Muscle layer of duodenum (tissue), 2 donors: ENCODE measurements around the gene CD99L2.
"Not testable (repeated sequence)": the region's sequence is repeated elsewhere in the genome, so short reads cannot be mapped to it uniquely, and the experiment has no call there.

Source experiments
- H3K27ac ChIP-seq: one replicate; pipeline ENCODE4 v1.7.0; 2013; ENCODE audit warnings: mild to moderate bottlenecking, low read length
- H3K27me3 ChIP-seq: one replicate; pipeline ENCODE4 v1.7.0; 2013; ENCODE audit warnings: low read depth, mild to moderate bottlenecking, control low read depth, low read length
- H3K36me3 ChIP-seq, 2 donors: one replicate each; pipeline ENCODE4 v1.7.0; 2013; ENCODE audit warnings: low read length in 2 of 2, control low read depth in 1 of 2, mild to moderate bottlenecking in 1 of 2; ENCODE audit not compliant: insufficient read depth in 2 of 2, control insufficient read depth in 1 of 2
- H3K4me1 ChIP-seq, 2 donors: one replicate each; pipeline ENCODE4 v1.7.0; 2013; ENCODE audit warnings: low read length in 2 of 2, mild to moderate bottlenecking in 2 of 2, control low read depth in 1 of 2, moderate library complexity in 1 of 2; ENCODE audit not compliant: insufficient read depth in 2 of 2, control insufficient read depth in 1 of 2
- H3K4me3 ChIP-seq, 2 donors: one replicate each; pipeline ENCODE4 v1.7.0; 2013; ENCODE audit warnings: low read length in 2 of 2, low read depth in 1 of 2, mild to moderate bottlenecking in 1 of 2
- H3K9me3 ChIP-seq, 2 donors: one replicate each; pipeline ENCODE4 v1.7.0; 2013; ENCODE audit warnings: low read length in 2 of 2, control low read depth in 1 of 2, mild to moderate bottlenecking in 1 of 2; ENCODE audit not compliant: control insufficient read depth in 1 of 2
- donor health status: healthy.

CD99L2 gene

GRCh38 chrX:150833454-150834056 is 64.9 kb downstream of the CD99L2 start:
- no peaks in the 10 kb centered on the region for H3K27me3 ChIP-seq
- H3K4me1 ChIP-seq = no peaks in the 10 kb centered on the region
- no peaks in the 10 kb centered on the region for H3K9me3 ChIP-seq
- no peaks in the 10 kb centered on the region for H3K36me3 ChIP-seq
- H3K4me3 ChIP-seq = no peak overlapping the region
- H3K27ac ChIP-seq = no peak overlapping the region

- Histone ChIP-seq H3K36me3 (peaks cover 0 to 5% of the 10 kb centered on the region in 2 donors), H3K9me3 (no peaks in the 10 kb centered on the region), H3K27ac (no peak overlapping the region), H3K4me1 (no peaks in the 10 kb centered on the region), H3K27me3 (no peaks in the 10 kb centered on the region), H3K4me3 (no peak overlapping the region)
Observed at GRCh38 chrX:150831863-150832262, 66.6 kb downstream of the CD99L2 start.

GRCh38 chrX:150828785-150829184 is 69.7 kb downstream of the CD99L2 start:
- Histone ChIP-seq H3K9me3 (no peaks in the 10 kb centered on the region), H3K36me3 (peaks cover 0 to 5% of the 10 kb centered on the region in 2 donors), H3K27me3 (no peaks in the 10 kb centered on the region), H3K4me3 (no peak overlapping the region), H3K4me1 (no peaks in the 10 kb centered on the region), H3K27ac (no peak overlapping the region)

- H3K36me3 ChIP-seq, H3K4me3 ChIP-seq, H3K27ac ChIP-seq, H3K27me3 ChIP-seq, H3K9me3 ChIP-seq, H3K4me1 ChIP-seq: not testable (repeated sequence)
Observed at GRCh38 chrX:150824352-150824751, 74.1 kb downstream of the CD99L2 start.

GRCh38 chrX:150823826-150824225 is 74.6 kb downstream of the CD99L2 start:
- not testable (repeated sequence) for H3K9me3 ChIP-seq

GRCh38 chrX:150821971-150822370 is 76.5 kb downstream of the CD99L2 start:
- Histone ChIP-seq H3K9me3 (peaks cover 0 to 2% of the 10 kb centered on the region in 2 donors), H3K27ac (no peak overlapping the region), H3K27me3 (no peaks in the 10 kb centered on the region), H3K4me1 (no peaks in the 10 kb centered on the region), H3K36me3 (no peaks in the 10 kb centered on the region), H3K4me3 (no peak overlapping the region)

More at GRCh38 chrX:150823826-150824225, 74.6 kb downstream of the CD99L2 start:
- H3K27ac ChIP-seq, H3K4me3 ChIP-seq, H3K36me3 ChIP-seq, H3K4me1 ChIP-seq, H3K27me3 ChIP-seq: not testable (repeated sequence)

GRCh38 chrX:150813922-150814321 is 84.5 kb downstream of the CD99L2 start:
- no peak overlapping the region for H3K27ac ChIP-seq
- H3K27me3 ChIP-seq = no peaks in the 10 kb centered on the region
- H3K36me3 ChIP-seq = peaks cover 0 to 7% of the 10 kb centered on the region in 2 donors
- H3K4me3 ChIP-seq = no peak overlapping the region
- no peaks in the 10 kb centered on the region for H3K4me1 ChIP-seq
- peaks cover 0 to 2% of the 10 kb centered on the region in 2 donors for H3K9me3 ChIP-seq

- Histone ChIP-seq H3K4me3 (no peak overlapping the region), H3K9me3 (no peaks in the 10 kb centered on the region), H3K36me3 (no peaks in the 10 kb centered on the region), H3K27me3 (no peaks in the 10 kb centered on the region), H3K4me1 (no peaks in the 10 kb centered on the region), H3K27ac (no peak overlapping the region)
Observed at GRCh38 chrX:150806827-150807226, 91.6 kb downstream of the CD99L2 start.

GRCh38 chrX:150805736-150806135 is 92.7 kb downstream of the CD99L2 start:
- no peaks in the 10 kb centered on the region for H3K4me1 ChIP-seq
- H3K9me3 ChIP-seq = no peaks in the 10 kb centered on the region
- no peaks in the 10 kb centered on the region for H3K27me3 ChIP-seq
- no peak overlapping the region for H3K27ac ChIP-seq
- no peaks in the 10 kb centered on the region for H3K36me3 ChIP-seq
- H3K4me3 ChIP-seq = no peak overlapping the region

- H3K4me1 ChIP-seq = no peaks in the 10 kb centered on the region
- no peaks in the 10 kb centered on the region for H3K27me3 ChIP-seq
- no peak overlapping the region for H3K27ac ChIP-seq
- H3K4me3 ChIP-seq = no peak overlapping the region
- H3K9me3 ChIP-seq = no peaks in the 10 kb centered on the region
- peaks cover 6 to 35% of the 10 kb centered on the region in 2 donors for H3K36me3 ChIP-seq
Observed at GRCh38 chrX:150792949-150793527, 105.4 kb downstream of the CD99L2 start.

GRCh38 chrX:150790021-150790420 is 108.4 kb downstream of the CD99L2 start:
- H3K27ac ChIP-seq = no peak overlapping the region
- peaks cover 6 to 27% of the 10 kb centered on the region in 2 donors for H3K36me3 ChIP-seq
- no peak overlapping the region for H3K4me3 ChIP-seq
- H3K4me1 ChIP-seq = no peaks in the 10 kb centered on the region
- H3K9me3 ChIP-seq = no peaks in the 10 kb centered on the region
- H3K27me3 ChIP-seq = no peaks in the 10 kb centered on the region

GRCh38 chrX:150781677-150782076 is 116.8 kb downstream of the CD99L2 start:
- H3K27ac ChIP-seq = no peak overlapping the region
- no peaks in the 10 kb centered on the region for H3K9me3 ChIP-seq
- no peaks in the 10 kb centered on the region for H3K4me1 ChIP-seq
- no peaks in the 10 kb centered on the region for H3K27me3 ChIP-seq
- H3K4me3 ChIP-seq = no peak overlapping the region
- H3K36me3 ChIP-seq = peaks cover 0 to 4% of the 10 kb centered on the region in 2 donors
